Naive B cell (primary cell): ENCODE data around the gene ZNF106. TPM values are rescaled to one million over a fixed set of nuclear protein-coding genes. Genes with fewer than 3 reads are reported as not detected.

Source experiments
- ATAC-seq, 2 donors: fragments of 150-1000 bp; cut with Tn5 transposase; 2 replicates each; pipeline ENCODE4 v1.10.0; 2021; ENCODE audit warnings: low read depth in 2 of 2, mild to moderate bottlenecking in 2 of 2, moderate library complexity in 2 of 2
- DNase-seq: peaks from one replicate; pipeline ENCODE4 v3.0.0; 2022
- H3K27ac Mint-ChIP-seq, 6 donors: one replicate each; pipeline ENCODE4 v1.8.0; 2020 to 2022; ENCODE audit warnings: mild to moderate bottlenecking in 6 of 6, mixed read lengths in 6 of 6, moderate library complexity in 5 of 6, inconsistent platforms in 2 of 6
- H3K27me3 Mint-ChIP-seq, 3 donors: one replicate each; pipeline ENCODE4 v1.8.0; 2021 to 2022; ENCODE audit warnings: mixed read lengths in 3 of 3, mild to moderate bottlenecking in 1 of 3
- H3K36me3 Mint-ChIP-seq, 2 donors: one replicate each; pipeline ENCODE4 v1.8.0; 2020 to 2022; ENCODE audit warnings: mixed read lengths in 2 of 2, inconsistent platforms in 1 of 2, mild to moderate bottlenecking in 1 of 2
- H3K4me1 Mint-ChIP-seq, 3 donors: one replicate each; pipeline ENCODE4 v1.8.0; 2020 to 2022; ENCODE audit warnings: mixed read lengths in 3 of 3, inconsistent platforms in 1 of 3, mild to moderate bottlenecking in 1 of 3, moderate library complexity in 1 of 3
- H3K4me3 Mint-ChIP-seq, 8 donors: one replicate each; pipeline ENCODE4 v1.8.0; 2020 to 2022; ENCODE audit warnings: mild to moderate bottlenecking in 8 of 8, mixed read lengths in 8 of 8, moderate library complexity in 8 of 8, inconsistent platforms in 2 of 8
- H3K9me3 Mint-ChIP-seq, 7 donors: one replicate each; pipeline ENCODE4 v1.8.0; 2020 to 2022; ENCODE audit warnings: mixed read lengths in 7 of 7, mild to moderate bottlenecking in 5 of 7, inconsistent platforms in 2 of 7, moderate library complexity in 1 of 7
- polyA plus RNA-seq, 6 donors: library from polyadenylated mRNA; unstranded; fragments of 300-500 nt; fragmentation: Illumina TruSeq; gene quantifications; one replicate each; pipeline ENCODE4 v1.2.3, GENCODE V29; 2021; ENCODE audit warnings: low read depth in 6 of 6

Gene ZNF106
- 10 to 100 TPM; 24.1 to 87.1 (median 52.0) TPM for polyA plus RNA-seq

DNA sequence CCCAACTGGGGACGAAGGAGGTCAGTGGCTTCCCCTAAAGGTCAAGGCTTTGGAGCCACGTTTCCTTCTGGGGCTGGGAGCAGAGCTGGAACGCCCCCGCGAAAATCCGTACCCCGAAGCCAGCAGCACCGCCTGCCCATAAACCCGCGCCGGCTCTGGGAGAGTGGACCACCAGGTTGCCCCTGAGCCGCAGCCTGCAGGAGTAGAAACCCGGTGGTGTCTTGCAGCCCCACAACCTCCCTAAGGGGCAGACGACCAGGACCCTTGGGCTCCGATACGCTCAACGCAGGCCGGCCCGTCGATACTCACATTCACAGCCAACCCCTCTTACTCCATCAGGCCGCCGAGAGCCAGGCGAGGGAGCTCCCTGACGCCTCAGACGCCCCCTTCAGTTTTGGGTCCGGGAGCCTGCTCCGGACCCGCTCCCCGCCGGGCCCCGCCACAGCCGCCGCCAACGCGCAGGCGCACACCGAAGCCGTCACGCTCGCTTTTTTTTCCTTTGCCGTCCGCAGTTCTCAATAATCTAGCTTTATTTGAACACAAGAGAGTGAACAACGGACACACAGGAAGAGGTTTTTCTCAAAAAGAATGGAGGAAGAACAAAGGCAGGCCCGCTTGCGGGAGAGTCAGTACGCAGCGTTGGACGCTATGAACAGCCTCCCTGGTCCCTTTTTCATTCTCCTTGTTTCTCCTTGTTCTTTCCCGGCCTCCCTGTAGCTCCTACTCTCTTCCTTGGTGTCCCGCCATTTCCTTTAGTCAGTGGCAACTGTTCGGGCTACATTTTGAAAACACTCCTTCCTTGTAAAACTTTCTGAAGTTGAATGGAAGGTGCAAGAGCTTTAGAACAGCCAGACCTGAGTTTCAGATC, at the start of gene ZNF106:
Gene ZNF106, minus strand, starts transcription at position 471 of the 868 bp plus-strand sequence. CDS start 18,852 bp downstream, outside the sequence.
- peak; percentile 93 for DNase-seq
- H3K36me3 Mint-ChIP-seq, result peaks cover 0 to 15% of the 10 kb centered on the region in 2 donors
- ATAC-seq, result peak; percentile 58 to 65
- peak within 1 kb of the TSS; percentile 93 to 99 (median 96) for H3K4me3 Mint-ChIP-seq
- H3K27me3 Mint-ChIP-seq, result no peaks in the 10 kb centered on the region
- H3K4me1 Mint-ChIP-seq, result peaks cover 48 to 77% (median 57%) of the 10 kb centered on the region in 3 donors
- H3K9me3 Mint-ChIP-seq, result no peaks in the 10 kb centered on the region
- peak within 1 kb of the TSS; percentile 96 to 99 (median 98) for H3K27ac Mint-ChIP-seq

DNA sequence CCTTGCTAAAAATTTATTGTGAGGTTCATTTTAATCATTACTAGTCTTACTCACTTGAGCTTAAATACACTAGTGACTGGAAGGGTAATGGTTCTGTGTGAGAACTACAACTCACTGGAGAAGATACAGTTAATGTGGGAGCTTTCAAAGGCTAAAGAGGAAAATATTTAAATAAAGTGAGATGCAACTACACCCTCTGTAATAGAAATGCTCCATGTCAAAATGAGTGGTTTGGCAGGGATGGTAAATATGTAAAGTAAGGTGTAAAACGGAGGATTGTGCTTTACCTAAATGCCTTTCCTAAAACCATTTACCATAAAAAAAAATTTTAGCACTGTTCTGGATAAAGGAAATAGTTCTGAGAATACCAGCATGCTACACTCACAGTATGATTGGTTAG, 42.3 kb upstream of the ZNF106 start:
- no peak overlapping the region for H3K4me3 Mint-ChIP-seq
- H3K9me3 Mint-ChIP-seq, result no peaks in the 10 kb centered on the region
- H3K27me3 Mint-ChIP-seq, result no peaks in the 10 kb centered on the region
- no peak overlapping the region for H3K27ac Mint-ChIP-seq
- no peak for DNase-seq
- no peak for ATAC-seq
- H3K36me3 Mint-ChIP-seq, result peaks cover 6 to 14% of the 10 kb centered on the region in 2 donors
- H3K4me1 Mint-ChIP-seq, result no peaks in the 10 kb centered on the region

DNA sequence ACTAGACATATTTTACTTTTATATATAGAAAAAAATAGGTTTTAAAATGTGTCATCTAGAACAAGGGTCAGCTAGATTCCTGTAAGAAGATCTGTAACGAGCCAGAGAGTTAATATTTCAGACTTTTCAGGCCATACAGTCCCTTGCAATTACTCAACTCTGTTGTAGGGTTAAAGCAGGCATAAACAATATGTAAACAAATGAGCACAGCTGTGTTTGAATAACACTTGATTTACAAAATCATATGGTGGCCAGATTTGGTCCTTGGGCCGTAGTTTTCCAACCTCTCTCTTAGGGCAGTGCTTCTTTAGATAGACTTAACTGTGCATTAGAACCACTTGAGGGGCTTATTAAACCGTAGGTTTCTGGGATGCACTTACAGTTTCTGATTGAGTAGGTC, 38.0 kb upstream of the ZNF106 start:
- ATAC-seq (no peak), DNase-seq (no peak)
- Mint-ChIP-seq H3K27ac (peak overlapping the region in 2 of 6 donors; percentile 45 to 61), H3K9me3 (no peaks in the 10 kb centered on the region), H3K36me3 (peaks cover 12 to 18% of the 10 kb centered on the region in 2 donors), H3K27me3 (no peaks in the 10 kb centered on the region), H3K4me1 (no peaks in the 10 kb centered on the region), H3K4me3 (no peak overlapping the region)

DNA sequence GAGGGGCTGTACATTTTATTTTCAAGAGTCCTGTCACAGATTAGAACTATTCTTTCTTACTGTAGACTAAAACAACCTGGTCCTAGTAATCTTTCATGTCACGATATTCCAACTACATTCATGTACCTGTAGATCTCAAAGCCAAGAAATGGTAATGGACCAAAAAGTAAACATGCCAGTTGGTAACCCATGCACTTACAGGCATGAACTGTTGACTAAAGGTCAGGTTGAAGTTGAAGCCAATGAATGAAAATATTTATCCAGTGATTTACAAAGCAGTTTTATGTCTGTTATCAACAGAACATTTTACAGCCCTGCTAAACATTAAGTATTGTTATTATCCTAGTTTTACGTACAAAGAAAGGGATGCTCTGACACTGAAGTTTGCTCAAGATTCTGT, 32.4 kb upstream of the ZNF106 start:
- H3K4me1 Mint-ChIP-seq, result no peaks in the 10 kb centered on the region
- peaks cover 7 to 9% of the 10 kb centered on the region in 2 donors for H3K36me3 Mint-ChIP-seq
- no peaks in the 10 kb centered on the region for H3K9me3 Mint-ChIP-seq
- H3K4me3 Mint-ChIP-seq, result no peak overlapping the region
- H3K27ac Mint-ChIP-seq, result no peak overlapping the region
- H3K27me3 Mint-ChIP-seq, result no peaks in the 10 kb centered on the region
- DNase-seq (no peak), ATAC-seq (no peak)

DNA sequence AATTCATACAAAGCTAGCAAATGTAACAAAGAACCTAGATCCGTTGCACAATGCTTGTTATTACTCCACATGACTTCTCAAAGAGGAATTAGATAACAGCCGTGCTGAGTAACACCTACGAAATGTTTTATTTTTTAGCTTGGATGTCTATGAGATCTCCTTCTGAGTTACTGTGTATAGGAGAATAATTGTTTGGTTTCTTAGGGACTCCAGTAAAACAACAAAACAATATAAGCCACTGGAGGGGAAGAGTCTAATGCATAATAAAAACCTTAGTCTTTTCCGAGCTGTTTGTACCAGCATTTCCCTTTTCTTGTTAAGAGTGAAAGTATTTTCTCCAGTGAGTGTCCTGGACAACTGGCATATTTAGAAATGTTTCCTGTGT, 20.1 kb upstream of the ZNF106 start:
- peaks cover 17 to 38% (median 34%) of the 10 kb centered on the region in 3 donors for H3K4me1 Mint-ChIP-seq
- H3K9me3 Mint-ChIP-seq, result no peaks in the 10 kb centered on the region
- no peaks in the 10 kb centered on the region for H3K27me3 Mint-ChIP-seq
- DNase-seq (no peak), ATAC-seq (no peak)
- H3K36me3 Mint-ChIP-seq, result peaks cover 10 to 23% of the 10 kb centered on the region in 2 donors
- H3K4me3 Mint-ChIP-seq, result peak overlapping the region in 2 of 8 donors; percentile 11 to 42
- H3K27ac Mint-ChIP-seq, result peak overlapping the region in 4 of 6 donors; percentile 56 to 78 (median 70)

DNA sequence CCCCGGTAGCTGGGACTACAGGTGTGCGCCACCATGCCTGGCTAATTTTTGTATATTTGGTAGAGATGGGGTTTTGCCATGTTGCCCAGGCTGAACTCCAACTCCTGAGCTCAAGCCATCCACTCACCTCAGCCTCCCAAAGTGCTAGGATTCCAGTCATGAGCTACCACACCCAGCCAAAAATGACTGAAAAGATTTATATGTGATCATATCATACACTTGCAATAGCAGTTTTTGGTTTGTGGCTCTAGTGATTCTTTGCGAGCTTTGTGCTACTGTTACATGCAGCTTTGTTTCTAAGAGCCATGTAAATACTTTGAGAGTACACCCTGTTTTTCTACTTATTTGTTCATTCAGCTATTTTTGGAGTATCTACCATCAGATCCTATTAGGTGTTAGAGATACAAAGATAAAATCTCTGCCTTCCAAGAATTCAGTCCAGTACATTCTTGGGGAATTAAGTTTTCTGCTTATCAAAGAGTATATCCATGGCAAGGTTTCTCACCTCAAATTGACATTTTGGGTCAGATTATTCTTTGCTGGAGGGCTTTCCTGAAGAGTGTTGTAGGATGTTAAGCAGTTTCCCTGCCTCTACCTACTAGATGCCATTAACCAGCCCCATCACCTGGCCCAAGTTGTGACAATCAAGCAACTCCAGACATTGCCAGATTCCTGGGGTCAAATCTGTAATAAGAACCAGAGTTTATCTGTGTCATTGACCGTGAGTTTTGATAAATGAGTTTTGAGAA, 19.5 kb upstream of the ZNF106 start:
- Mint-ChIP-seq H3K27me3 (no peaks in the 10 kb centered on the region), H3K9me3 (no peaks in the 10 kb centered on the region), H3K4me3 (peak overlapping the region in 3 of 8 donors; percentile 11 to 42 (median 23)), H3K27ac (peak overlapping the region in 5 of 6 donors; percentile 42 to 78 (median 60)), H3K4me1 (peaks cover 15 to 44% (median 39%) of the 10 kb centered on the region in 3 donors), H3K36me3 (peaks cover 5 to 17% of the 10 kb centered on the region in 2 donors)
- ATAC-seq (no peak), DNase-seq (no peak)

DNA sequence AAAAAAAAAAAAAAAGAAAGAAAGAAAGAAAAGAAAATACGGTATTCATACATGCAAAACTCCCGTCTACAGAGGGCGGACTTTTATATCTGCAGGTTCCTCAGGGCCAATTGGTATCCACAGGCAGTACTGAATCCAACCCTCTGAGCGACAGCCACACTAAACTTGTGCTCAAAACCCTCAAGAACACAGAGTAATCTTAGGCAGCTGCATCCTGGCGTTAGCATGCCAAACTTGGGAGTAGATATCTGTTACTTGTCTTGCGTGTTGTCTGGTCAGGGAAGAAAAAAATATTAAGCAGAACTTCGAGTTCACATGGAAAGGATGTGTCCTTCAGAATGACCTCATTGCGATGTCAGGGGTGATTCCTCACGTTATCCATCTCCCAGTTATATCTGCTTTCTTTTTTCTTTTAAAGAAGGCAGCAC, 17.3 kb upstream of the ZNF106 start:
- no peaks in the 10 kb centered on the region for H3K27me3 Mint-ChIP-seq
- DNase-seq, result no peak
- H3K4me1 Mint-ChIP-seq, result peaks cover 28 to 63% (median 46%) of the 10 kb centered on the region in 3 donors
- no peak for ATAC-seq
- H3K9me3 Mint-ChIP-seq, result no peaks in the 10 kb centered on the region
- H3K4me3 Mint-ChIP-seq, result no peak overlapping the region
- H3K36me3 Mint-ChIP-seq, result peaks cover 0 to 7% of the 10 kb centered on the region in 2 donors
- peak overlapping the region in 2 of 6 donors; percentile 2 to 53 for H3K27ac Mint-ChIP-seq

DNA sequence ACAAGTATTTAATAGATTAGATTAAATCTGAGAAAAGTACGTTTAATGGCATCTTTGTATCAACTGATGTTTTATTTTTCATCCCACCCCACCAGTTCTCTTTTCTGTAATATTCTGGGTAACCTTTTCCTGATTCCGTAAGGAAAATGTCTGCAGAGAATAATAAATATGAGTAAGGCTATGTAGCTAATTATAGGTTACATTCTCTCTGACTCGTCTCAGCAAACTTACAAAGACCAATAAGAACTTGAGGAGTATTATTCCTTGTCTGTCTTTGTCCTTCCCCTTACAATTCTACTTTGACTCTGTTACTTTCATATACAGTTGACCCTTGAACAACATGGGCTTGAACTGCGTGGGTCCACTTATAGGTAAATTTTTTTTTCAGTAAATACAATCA, 16.6 kb upstream of the ZNF106 start:
- Mint-ChIP-seq H3K9me3 (no peaks in the 10 kb centered on the region), H3K4me3 (no peak overlapping the region), H3K27me3 (no peaks in the 10 kb centered on the region), H3K36me3 (no peaks in the 10 kb centered on the region), H3K4me1 (peaks cover 31 to 70% (median 48%) of the 10 kb centered on the region in 3 donors), H3K27ac (no peak overlapping the region)
- ATAC-seq, result no peak
- DNase-seq, result no peak

DNA sequence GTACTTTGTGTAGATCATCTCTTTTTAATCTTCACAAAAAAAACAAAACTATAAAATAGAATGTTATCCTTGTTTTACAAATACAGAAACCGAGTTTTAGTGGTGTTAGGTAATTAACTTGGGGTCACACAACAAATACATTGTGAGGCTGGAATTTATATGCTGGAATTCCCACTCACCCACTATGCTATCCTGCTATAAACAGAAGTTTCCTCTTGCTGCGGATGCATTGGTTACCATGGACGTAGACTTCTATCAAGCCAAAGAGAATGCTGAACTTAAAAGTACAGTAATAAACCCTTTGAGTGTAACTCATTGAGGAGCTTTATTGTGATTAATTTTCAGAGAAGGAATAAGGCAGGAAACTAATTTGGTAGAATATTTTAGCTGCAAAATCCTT, 13.7 kb upstream of the ZNF106 start:
- H3K27me3 Mint-ChIP-seq, result no peaks in the 10 kb centered on the region
- H3K4me1 Mint-ChIP-seq, result peaks cover 35 to 76% (median 53%) of the 10 kb centered on the region in 3 donors
- H3K9me3 Mint-ChIP-seq, result no peaks in the 10 kb centered on the region
- H3K4me3 Mint-ChIP-seq, result peak overlapping the region in 6 of 8 donors; percentile 5 to 80 (median 67)
- DNase-seq (no peak), ATAC-seq (no peak)
- peak overlapping the region; percentile 33 to 95 (median 70) for H3K27ac Mint-ChIP-seq
- no peaks in the 10 kb centered on the region for H3K36me3 Mint-ChIP-seq

DNA sequence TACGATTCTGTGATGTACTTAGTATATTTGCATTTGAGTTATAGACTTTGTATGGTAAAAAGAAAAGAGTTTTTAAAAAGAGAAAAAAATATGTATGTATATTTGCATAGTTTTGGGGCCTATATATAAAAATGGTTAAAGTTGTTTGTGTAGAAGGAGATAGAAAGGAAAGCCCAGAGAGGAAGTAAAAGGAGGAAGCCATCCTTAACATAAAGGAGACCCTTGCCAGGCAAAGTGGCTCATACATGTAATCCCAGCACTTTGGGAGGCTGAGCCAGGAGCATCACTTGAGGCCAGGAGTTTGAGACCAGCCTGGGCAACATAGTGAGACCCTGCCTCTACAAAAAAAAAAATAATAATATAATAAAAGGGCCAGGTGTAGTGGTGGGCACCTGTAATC, 12.9 kb upstream of the ZNF106 start:
- no peaks in the 10 kb centered on the region for H3K27me3 Mint-ChIP-seq
- no peaks in the 10 kb centered on the region for H3K36me3 Mint-ChIP-seq
- peak overlapping the region in 5 of 6 donors; percentile 86 to 95 (median 87) for H3K27ac Mint-ChIP-seq
- no peak for DNase-seq
- H3K9me3 Mint-ChIP-seq, result no peaks in the 10 kb centered on the region
- peaks cover 33 to 80% (median 59%) of the 10 kb centered on the region in 3 donors for H3K4me1 Mint-ChIP-seq
- peak overlapping the region; percentile 4 to 83 (median 72) for H3K4me3 Mint-ChIP-seq
- ATAC-seq, result peak; percentile 47 to 49

DNA sequence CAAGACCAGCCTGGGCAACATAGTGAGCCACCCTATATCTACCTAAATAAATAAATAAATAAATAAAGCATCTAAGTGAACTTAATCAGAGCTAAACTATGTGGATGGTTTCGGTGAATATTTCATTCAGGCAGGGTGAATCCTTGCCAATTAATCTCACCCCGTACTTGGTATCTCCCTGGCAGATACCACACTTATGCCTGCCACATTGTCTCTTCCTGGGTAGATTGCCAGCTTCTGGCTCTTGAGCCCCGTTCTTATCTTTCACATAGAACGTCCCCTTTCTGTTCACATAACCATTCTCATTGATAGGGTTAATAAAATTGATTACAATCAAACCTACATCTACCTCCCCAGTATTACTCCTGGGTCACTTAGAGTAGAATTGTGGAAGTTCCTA, 11.5 kb upstream of the ZNF106 start:
- ATAC-seq (no peak), DNase-seq (no peak)
- Mint-ChIP-seq H3K27me3 (no peaks in the 10 kb centered on the region), H3K27ac (peak overlapping the region in 4 of 6 donors; percentile 86 to 91 (median 87)), H3K9me3 (no peaks in the 10 kb centered on the region), H3K4me3 (peak overlapping the region in 3 of 8 donors; percentile 7 to 65 (median 61)), H3K4me1 (peaks cover 38 to 89% (median 64%) of the 10 kb centered on the region in 3 donors), H3K36me3 (no peaks in the 10 kb centered on the region)

DNA sequence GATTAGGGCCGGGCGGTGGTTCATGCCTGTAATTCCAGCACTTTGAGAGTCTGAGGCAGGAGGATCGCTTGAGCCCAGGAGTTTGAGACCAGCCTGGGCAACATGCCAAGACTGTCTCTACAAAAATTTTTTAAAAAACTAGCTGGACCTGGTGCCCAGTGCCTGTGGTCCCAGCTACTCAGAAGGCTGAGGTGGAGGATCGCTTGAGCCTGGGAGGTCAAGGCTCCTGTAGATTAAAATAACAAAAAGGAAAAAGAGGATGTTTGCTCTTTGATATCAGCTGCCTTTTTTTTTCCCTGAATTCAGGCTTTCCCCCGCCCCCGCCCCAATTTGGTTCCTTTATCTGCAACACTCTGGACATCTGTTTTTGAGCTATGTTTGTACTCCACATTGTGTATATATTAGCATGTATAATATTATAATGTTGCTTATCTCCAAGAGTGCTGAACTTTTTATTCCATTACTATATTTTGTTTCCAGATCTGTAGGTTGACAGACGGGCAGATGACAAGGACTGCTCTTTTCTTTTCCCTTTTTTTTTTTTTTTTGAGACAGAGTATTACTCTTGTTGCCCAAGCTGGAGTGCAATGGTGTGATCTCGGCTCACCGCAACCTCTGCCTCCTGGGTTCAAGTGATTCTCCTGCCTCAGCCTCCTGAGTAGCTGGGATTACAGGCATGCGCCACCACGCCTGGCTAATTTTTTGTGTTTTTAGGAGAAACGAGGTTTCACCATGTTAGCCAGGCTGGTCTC, 9.1 kb upstream of the ZNF106 start:
- no peak for DNase-seq
- H3K9me3 Mint-ChIP-seq, result no peaks in the 10 kb centered on the region
- peaks cover 0 to 8% of the 10 kb centered on the region in 2 donors for H3K36me3 Mint-ChIP-seq
- no peaks in the 10 kb centered on the region for H3K27me3 Mint-ChIP-seq
- peak overlapping the region; percentile 22 to 96 (median 92) for H3K27ac Mint-ChIP-seq
- H3K4me3 Mint-ChIP-seq, result peak overlapping the region in 3 of 8 donors; percentile 9 to 51 (median 47)
- peaks cover 54 to 93% (median 75%) of the 10 kb centered on the region in 3 donors for H3K4me1 Mint-ChIP-seq
- no peak for ATAC-seq
